Skin of body (tissue), 2 donors: ENCODE data around the gene ABCC2. TPM values are rescaled to one million over a fixed set of nuclear protein-coding genes. Genes with fewer than 3 reads are reported as not detected.
"Not testable (repeated sequence)": the region's sequence is repeated elsewhere in the genome, so short reads cannot be mapped to it uniquely, and the experiment has no call there.

Experiments used
- DNase-seq: peaks from one replicate; lab custom pipeline; 2025; lab: John Stamatoyannopoulos, UW
- total RNA-seq: library from RNA; depleted of rRNA; stranded (reverse); fragments of >200 nt; gene quantifications from one replicate; pipeline ENCODE4 v1.2.3, GENCODE V29; 2014

ABCC2 gene
- total RNA-seq, 1 donor from 2014 or later = 2.1 TPM

DNA sequence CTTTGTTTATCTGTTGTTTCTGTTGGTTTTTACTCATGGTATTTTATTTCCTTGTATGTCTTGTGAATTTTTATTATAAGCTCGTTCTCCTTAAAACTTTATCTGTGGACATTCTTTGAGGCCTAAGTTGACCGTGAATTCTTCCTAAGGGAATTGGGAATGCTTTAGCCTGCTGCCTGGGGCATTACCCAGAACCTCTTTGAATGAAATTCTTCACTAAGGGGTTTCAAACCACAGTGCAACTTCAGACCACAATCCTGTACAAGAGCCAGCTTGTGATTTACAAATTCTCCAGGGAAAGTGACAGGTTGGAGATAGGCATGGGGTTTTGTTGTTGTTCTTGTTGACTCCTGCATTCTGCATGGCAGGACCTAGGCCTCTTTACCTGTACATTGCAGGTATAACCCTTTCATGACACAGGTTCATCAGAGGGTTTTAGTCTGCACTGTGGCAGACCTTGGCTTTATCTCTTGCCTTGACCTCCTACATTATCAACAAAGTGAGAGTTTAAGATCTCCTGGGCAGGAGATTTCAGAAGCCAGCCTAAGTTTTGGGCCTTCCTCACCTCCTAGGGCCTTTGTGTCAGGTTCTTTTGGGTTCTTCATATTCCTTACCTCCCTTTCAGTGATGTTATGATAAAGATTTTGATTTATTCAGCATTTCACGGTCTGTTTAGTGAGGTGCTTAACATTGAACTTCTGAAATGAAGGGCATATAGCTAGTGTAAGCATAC, 70.2 kb downstream of the ABCC2 start:
- DNase-seq = no peak

DNA sequence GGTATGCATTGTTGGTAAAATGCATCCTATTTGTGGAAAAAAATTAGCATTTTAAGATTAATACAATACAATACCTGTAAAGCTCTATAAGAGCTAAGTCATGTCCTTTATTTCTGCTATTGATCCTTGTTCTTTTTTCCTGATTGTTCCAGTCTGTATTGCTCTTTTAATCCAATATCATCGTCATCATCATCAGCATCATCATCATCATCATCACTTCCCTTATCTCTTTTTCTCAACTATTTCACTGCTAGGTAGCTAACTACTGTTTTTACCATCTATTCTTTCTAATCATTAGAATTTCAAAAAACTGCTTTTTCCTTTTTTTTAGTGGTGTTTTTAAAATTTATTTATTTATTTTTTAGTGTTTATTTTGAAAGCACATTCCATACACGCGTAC, 71.2 kb downstream of the ABCC2 start:
- DNase-seq = no peak

DNA sequence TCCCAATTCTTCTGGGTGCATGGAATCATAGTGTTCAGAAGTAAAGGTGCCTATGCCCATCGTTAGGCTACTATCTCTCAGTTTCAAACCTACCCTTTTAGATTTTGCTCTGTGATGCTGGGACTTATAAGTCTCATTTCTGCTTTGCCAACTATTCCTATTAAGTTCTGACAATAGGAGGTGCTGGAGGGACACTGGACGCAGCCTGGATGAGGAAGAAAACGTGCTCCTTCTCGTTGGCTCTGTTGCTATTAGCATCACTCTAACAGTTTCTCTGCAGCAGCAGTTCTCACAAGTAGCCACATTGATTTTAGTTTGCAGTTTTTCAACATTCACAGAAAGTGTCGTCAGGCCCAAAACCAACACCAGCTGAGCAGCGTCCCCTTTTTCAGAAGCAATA, 72.4 kb downstream of the ABCC2 start:
- DNase-seq = peak; percentile 51

DNA sequence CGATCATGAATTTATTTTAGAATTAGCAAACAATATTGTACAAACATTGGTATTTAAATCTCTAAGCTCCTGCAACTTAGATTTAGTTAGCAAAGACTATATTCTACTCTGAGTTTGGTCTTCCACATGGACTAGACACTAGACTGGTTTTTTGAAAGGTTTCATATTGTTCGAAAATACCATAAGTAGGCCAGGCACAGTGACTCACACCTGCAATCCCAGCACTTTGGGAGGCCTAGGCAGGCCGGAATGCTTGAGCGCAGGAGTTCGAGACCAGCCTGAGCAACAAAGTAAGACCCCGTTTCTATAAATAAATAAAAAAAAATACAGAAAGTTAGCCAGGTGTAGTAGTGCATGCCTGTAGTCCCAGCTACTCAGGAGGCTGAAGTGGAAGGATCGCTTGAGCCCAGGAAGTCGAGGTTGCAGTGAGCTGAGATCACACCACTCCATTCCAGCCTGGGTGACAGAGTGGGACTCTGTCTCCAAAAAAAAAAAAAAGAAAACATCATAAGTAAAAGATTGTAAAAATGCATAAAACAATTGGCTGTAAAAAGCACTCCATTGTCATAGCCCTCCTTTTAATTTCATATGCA, 73.1 kb downstream of the ABCC2 start:
- no peak for DNase-seq

DNA sequence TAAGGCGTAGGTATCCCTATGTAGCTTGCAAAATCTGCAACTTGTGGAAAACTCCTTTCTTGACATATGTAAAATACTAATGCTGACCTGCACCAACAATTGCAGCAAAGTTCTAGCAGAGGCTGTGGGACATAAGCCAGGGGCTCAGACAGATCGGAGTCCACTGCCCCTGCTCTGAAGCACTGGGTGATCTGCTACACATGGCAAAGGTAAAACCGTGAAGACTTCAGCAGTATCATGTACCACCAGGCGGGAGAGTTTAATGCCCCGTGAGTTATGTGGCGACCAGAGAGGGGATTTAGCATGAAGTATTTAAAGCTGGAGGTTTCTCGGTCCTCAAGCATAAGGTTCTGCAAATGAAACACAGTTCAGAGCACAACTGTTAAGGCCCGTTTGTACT, 76.4 kb downstream of the ABCC2 start:
- DNase-seq = no peak

DNA sequence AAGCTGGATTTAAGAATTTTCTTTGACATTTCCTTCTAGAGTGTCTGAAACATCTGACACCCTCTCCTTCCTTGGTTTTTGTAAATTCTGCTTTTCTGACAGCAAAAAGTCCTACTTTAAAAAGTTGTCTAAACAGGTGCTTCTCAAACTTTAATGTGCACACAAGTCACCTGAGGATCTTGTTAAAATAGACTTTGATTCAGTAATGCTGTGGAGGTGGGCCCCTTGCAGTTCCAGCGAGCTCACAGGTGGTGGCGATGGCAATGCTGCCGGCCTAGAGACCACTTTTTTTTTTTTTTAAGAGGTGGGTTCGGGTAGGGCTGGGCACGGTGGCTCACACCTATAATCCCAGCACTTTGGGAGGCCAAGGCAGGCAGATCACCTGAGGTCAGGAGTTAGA, 77.1 kb downstream of the ABCC2 start:
- no peak for DNase-seq

DNA sequence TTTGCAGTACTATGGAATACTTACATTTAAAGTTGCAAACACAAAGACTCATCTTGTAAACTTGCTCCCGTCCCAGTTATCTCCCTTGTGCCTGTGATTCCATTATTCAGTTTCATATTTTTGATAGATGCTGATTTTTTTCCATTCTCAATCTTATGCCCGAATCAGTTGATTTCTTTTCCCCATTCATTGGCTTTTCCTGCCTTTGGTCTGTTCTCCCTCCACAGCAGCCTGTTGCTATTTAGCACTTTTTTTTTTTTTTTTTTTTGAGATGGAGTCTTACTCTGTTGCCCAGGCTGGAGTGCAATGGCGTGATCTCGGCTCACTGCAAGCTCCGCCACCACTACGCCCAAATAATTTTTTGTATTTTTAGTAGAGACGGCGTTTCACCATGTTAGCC, 78.0 kb downstream of the ABCC2 start:
- no peak for DNase-seq

DNA sequence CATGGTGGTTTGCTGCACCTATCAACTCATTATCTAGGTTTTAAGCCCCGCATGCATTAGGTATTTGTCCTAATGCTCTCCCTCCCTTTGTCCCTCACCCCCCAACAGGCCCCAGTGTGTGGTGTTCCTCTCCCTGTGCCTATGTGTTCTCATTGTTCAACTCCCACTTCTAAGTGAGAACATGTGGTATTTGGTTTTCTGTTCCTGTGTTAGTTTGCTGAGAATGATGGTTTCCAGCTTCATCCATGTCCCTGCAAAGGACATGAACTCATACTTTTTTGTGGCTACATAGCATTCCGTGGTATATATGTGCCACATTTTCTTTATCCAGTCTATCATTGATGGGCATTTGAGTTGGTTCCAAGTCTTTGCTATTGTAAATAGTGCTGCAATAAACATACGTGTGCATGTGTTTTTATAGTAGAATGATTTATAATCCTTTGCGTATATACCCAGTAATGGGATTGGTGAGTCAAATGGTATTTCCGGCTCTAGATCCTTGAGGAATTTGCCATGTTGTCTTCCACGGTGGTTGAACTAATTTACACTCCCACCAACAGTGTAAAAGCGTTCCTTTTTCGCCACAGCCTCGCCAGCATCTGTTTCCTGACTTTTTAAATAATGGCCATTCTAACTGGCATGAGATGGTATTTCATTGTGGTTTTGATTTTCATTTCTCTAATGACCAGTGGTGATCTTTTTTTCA, 81.2 kb downstream of the ABCC2 start:
- not testable (repeated sequence) for DNase-seq

DNA sequence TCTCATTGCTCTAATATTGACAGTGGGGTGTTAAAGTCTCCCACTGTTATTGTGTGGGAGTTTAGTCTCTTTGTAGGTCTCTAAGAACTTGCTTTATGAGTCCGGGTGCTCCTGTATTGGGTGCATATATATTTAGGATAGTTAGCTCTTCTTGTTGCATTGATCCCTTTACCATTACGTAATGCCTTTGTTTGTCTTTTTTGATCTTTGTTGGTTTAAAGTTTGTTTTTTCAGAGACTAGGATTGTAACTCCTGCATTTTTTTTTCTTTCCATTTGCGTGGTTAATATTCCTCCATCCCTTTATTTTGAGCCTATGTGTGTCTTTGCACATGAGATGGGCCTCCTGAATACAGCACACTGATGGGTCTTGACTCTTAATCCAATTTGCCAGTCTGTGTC, 84.8 kb downstream of the ABCC2 start:
- DNase-seq = not testable (repeated sequence)

DNA sequence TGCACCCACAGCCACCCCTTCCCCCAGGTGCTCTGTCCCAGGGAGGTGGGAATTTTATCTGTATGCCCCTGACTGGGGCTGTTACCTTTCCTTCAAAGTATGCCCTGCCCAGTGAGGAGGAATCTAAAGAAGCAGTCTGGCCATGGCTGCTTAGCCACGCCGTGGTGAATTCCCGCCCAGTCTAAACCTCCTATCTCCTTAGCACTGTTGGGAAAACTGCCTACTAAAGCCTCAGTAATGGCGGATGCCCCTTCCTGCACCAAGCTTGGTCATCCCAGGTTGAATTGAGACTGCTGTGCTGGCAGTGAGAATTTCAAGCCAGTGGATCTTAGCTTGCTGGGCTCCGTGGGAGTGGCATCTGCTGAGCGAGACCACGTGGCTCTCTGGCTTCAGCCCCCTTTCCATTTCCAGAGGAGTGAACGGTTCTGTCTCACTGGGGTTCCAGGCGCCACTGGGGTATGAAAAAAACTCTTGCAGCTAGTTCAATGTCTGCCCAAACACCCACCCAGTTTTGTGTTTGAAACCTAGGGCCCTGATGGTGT, 87.2 kb downstream of the ABCC2 start:
- no peak for DNase-seq

DNA sequence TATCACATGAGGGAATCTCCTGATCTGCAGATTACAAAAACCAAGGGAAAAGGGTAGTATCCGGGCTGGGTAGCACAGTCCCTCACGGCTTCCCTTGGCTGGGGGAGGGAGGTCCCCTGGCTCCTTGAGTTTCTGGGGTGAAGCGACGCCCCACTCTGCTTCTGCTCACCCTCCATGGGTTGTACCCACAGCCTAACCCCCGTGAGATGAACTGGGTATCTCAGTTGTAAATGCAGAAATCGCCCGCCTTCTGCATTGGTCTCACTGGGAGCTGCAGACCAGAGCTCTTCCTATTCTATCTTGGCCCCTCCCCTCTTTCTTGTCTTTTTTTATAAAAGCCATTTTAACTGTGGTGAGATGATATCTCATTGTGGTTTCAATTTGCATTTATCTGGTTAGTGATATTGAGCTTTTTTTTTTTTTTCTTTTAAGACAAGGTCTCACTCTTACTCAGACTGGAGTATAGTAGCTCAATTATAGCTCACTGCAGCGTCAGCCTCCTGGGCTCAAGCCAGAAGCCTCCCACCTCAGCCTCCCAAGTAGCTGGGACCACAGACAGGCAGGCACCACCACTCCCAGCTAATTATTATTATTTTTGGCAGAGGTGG, 87.8 kb downstream of the ABCC2 start:
- no peak for DNase-seq

DNA sequence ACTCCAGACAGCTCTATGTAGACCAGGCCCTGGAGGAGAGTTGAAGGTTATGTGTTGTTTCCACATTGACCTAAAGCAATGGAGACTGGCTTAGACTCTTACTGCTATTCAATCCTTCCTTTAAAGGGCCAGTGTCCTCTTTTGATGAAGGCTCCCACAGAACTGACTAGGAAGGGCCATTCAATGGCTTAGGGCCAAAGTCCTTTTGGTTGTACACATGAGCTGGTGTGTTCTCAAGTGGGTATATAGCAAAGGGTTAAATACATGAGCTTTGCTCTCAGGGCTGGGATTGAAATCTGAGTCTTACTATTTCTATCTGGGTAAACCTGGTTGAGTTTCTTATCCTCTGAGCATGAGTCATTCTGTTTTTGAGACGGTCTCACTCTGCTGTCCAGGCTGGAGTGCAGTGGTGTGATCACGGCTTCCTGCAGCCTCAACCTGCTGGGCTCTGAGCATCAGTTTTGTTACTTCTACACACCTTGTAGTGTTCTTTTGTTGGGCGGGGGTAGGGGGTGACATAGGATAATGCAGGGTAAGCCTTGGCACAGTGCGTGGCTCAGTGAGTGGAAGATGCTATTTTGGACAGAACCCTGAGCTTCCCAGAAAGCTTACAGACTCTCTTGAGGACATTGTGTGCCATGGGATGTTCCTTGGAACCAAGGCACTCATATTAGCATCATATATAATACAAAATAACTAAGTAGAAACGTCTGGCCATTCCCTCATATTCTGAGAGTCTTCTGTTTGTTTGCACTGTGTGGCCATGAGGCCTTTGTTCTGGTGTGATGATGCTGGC, 90.1 kb downstream of the ABCC2 start:
- no peak for DNase-seq

DNA sequence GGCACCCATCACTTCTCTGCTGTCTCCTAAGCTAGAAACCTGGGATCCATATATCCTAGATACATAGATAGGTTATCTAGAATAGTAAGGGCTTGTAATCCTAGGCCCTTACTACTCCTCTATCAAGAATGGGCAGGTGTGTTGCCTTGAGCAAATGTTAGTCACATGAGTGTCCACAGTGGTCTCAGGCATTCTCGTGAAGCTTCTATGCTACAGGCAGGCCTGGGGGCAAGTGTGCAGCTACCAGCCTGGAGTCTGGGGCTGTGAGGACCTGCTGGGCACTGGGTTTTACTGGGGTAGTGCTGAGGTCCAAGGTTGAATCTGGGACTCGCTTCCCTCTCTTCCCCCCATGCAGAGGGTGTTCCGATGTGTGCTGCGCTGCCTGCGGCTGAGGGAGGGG, 91.4 kb downstream of the ABCC2 start:
- DNase-seq = no peak

DNA sequence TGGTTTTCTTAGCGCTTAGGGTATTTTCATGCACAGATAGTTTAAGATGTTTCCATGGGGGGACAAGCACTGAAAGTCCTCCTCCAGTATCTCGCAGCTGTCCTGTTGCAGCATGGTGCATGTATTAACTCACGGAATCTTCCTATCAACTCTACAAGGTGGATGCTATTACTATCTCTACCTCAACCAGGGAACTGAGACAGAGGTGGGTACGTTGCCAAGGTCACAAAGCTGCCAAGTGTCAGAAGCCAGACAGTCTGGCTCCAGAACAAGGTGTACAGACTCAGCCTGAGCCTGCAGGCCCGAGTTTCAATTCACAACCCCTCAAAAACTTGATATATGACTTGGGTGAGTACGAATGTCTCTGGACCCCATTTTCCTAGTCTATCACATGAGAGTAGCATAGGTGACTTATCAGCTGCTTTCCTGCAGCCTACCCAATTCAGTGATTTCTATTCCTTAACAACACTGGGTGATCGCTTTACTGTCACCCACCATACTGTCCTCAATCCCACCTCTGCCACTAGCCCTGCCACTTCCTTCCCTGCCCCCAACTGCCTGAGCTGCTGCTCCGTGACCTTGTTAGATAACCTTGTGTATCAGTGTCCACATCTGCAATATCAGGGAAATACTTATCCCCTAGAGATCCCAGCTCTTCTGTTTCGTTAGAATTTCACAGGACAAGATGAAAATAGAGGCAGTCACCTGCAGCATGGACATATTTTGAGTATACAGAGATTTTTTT, 92.1 kb downstream of the ABCC2 start:
- DNase-seq = no peak

DNA sequence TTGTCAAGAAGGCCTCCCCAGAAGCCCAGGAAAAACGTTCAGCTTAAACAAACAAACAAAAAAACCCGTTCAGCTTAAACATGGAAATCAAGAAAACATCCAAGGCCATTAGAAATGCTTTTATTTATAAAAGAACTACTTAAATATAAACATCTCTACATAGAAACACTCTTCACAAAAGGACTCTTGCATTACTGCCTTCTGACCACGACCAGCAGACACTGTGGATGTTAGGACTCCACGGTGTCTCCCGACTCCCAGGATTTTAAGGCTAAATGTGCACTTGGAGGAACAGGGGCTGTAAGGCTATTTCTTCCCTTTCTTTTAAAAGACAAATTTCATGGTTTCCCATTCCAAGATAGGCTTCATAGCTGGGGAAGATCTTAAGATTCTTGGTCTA, 93.0 kb downstream of the ABCC2 start:
- DNase-seq = no peak

DNA sequence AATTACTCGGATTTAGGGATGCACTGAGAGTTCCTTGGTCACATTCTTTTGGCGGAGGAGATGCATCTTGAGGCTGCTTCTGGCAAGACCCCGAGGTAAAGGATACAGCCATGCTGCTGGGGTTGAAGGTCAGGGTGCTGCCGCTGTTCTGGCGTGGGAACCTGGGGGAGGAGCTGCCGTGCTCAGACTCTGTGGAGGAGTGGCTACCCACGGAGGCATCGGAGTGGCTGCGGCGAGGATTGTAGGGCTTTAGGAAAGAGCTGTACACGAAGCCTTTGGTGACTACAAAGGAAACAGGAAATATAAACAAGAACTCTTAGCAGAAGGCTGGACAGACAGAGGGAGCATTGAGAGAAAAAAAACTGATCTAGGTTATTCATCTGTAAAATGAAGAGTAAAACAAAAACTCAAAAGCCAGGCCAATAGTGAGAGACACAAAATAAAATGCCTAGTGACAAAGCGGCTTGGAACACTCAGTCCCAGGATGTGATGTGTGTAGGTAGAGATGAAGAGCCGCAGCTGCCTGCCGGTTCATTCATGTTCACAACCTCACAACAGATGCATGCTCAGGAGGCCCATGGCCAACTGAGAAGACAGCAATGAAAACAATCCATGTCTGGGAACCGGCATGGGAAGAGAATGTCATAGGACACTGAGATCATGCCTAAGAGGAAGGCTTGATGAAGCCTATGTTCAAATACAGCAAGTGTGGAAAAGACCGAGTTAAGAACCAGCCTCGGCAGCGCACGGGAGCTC, 97.8 kb downstream of the ABCC2 start:
- DNase-seq = no peak

DNA sequence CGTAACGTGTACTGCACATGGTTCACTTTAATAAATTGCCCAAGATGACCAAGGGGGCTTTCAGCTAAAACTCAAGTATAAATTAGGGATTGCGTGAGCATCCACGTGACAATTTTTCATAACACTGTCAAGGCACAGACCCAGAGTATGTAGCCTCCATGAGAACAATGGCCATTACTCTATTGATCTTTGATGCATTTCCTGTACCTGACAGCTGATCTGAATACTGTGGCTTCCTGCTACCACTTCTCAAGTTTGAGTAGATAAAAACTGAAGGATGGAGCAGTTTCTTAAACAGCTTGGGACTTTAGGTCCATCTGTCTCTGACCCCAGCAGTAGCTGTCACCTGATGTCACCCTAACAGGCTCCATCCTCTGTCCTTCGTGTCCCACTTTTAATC, 98.9 kb downstream of the ABCC2 start:
- no peak for DNase-seq

DNA sequence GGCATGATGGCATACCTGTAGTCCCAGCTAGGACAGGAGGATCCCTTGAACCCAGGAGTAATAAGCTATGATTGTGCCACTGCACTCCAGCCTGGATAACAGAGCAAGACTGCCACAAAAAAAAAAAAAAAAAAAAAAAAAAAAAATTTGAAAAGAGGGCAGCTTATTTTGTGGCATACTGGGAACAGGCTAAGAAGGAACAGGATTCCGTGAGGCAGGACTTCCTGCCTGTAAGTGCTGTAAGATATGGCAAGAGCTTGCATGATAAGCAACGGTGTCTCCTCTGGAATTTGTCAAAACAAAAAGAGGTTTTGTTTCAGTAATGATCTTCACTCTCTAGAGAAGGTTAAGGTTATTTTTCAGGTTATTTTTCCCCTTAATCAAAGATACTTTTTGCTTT, 101.1 kb downstream of the ABCC2 start:
- DNase-seq = no peak

DNA sequence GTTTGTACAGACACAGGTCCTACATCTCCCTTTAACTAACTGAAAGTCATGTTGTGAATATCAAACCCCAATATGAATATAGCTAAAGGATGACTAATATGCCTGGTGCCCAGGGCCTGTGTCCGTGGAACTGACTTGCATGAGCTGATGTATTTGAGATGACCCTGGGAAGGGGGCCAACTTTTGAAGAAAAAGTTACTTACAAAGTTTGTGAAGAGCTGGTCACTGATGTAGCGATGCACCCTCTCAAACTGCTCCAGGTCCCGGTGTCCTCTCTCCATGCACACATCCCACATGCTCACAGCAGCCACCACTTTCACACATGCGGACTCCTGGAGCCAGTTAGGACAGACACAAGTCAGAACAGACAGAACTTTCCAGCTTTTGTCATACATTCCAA, 106.2 kb downstream of the ABCC2 start:
- DNase-seq = no peak

DNA sequence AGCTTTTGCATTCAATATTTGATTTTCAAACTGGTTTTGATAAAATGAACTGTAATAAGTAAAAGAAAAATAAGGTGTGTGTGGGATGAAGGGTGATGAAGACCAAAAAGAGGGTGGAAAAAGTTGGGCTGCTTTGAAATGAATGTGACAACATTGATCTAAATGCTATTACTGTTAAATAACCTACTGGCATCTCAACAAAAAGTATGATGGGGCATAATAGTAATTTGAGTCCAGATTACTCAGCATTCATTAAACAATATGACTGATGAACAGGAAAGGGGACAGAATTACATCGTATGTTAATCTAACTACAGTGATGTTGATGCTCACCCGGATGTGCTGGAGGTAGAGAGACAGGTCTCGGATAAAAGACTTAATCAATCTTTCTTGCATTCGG, 112.2 kb downstream of the ABCC2 start:
- no peak for DNase-seq
